GOT3 (cell line): ENCODE data around the gene RIC8A.
"Not testable (repeated sequence)": the region's sequence is repeated elsewhere in the genome, so short reads cannot be mapped to it uniquely, and the experiment has no call there.

Experiments used
- DNase-seq: peaks from one replicate; lab custom pipeline; 2025; ENCODE audit warnings: mixed read lengths; lab: John Stamatoyannopoulos, UW

Gene RIC8A

GRCh38 chr11:207208-207862, at the start of gene RIC8A, which contains the start of gene BET1L:
RIC8A (plus strand) TSS chr11:207708; CDS start chr11:208855, 1,147 bp downstream.
BET1L (minus strand) TSS chr11:207399; CDS start chr11:207321, 78 bp downstream.
- DNase-seq, result peak; percentile 73

- DNase-seq, result not testable (repeated sequence)
Observed at GRCh38 chr11:180242-180641, 27.3 kb upstream of the RIC8A start.

DNA sequence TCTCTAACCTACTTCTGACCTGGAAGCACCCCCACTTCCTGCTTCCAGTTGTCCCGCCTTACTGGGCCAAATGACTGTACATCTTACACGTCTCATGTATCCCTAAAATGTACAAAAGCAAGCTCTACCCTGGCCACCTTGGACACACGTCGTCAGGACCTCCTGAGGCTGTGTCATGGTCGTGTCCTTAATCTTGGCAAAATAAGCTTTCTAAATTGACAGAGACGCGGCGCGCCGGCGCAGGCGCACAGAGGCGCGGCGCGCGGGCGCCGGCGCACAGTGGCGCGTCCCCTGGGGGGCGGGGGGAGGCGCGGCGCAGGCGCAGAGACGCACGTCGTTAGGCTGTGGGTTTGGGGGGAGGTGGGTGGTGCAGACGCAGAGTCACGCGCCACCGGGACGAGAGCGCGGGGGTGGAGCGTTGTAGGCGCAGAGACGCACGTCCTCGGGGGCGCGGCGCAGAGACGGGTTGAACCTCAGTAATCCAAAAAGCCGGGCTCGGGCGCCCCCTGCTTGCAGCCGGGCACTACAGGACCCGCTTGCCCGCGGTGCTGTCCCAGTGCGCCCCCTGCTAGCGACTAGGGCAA, 18.2 kb upstream of the RIC8A start:
- DNase-seq, result not testable (repeated sequence)

GRCh38 chr11:189843-190311, 17.6 kb upstream of the RIC8A start:
- DNase-seq, result not testable (repeated sequence)

DNA sequence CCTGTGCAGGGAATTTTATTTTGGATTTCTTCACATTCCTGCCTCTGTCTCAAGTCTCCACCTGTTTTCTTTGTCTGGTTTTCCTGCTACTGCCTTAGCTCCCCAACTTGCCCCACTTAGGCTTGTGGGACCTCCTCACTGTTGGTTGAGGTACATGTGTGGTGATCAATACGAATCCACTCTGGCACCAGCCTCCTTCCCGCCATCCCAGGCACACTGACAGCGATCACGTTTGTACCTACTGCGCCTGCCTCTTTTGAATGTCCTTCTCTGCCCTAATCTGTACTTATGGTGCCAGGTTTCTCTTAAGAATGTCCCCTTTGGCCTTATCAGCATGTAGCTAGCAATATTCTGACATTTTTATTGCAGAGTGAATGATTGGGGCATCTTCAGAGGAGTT, 17.0 kb upstream of the RIC8A start:
- not testable (repeated sequence) for DNase-seq

DNA sequence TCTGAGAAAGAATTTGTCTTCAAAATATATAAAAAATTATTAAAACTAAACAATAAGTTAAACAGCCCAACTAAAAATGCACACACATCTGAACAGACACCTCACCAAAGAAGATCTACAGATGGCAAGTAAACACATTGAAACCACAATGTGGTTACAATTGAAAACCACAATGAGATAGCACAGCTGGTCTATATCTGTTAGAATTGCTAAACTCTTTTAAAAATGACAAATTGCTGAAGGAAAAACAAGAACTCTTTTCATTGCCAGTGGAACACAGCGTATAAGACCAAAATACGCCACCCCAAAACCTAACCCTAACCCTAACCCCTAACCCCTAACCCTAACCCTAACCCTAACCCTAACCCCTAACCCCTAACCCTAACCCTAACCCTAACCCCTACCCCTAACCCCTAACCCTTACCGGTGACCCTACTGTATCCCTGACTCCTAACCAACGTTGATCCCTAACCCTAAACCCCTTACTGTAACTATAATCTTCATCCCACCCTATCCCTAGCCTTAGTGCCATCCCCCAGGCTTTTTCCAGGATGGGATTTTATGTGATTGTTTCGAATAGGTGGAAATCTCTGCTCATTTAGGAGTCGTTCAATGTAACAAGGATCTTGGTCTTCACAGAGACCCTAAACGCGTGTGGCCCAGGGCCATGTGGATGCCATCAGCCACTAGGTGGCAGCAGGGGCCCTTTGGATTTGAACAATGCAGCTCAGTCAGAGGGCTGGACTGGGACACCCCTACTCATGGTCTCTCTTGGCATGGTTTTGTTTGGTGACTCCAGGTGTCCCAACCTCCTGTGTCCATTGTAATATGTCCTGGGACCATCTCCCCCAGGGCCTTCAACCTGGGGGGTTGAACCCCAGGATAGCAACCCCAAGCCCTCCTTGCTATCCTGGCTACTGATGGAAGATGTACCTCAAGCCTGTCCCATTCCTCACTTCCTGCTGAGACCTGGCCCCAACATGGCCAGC, 15.7 kb upstream of the RIC8A start:
- DNase-seq, result not testable (repeated sequence)

DNA sequence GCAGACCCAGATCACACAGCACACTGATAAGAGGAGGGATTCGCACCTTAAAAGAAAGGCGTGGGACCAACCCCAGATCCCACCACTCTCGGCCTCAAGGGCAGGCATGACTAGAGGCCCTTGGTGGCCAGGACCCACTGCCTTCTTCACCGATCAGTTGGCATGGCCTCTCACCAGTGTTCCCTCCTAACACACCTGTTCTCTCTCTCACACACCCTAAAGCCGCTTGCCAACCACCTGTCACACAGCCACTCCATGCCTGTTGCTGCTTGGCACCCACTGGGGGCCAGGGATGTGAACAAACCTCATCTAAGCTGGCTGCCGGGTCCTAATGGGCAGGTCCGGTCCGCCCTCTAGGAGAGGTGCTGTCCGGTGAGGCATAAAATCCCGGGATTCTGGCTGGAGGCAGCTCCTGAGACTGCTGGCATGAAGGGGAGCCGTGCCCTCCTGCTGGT, 14.8 kb upstream of the RIC8A start, which contains the start of gene SCGB1C1:
TSS of gene SCGB1C1 (plus strand) at position 405 of the 455 bp plus-strand sequence. CDS start at position 427, 22 bp downstream.
- DNase-seq, result not testable (repeated sequence)

- DNase-seq, result not testable (repeated sequence)
Observed at GRCh38 chr11:193481-193880, 14.0 kb upstream of the RIC8A start.

- DNase-seq, result no peak
Observed at GRCh38 chr11:196786-197731, 10.4 kb upstream of the RIC8A start.

DNA sequence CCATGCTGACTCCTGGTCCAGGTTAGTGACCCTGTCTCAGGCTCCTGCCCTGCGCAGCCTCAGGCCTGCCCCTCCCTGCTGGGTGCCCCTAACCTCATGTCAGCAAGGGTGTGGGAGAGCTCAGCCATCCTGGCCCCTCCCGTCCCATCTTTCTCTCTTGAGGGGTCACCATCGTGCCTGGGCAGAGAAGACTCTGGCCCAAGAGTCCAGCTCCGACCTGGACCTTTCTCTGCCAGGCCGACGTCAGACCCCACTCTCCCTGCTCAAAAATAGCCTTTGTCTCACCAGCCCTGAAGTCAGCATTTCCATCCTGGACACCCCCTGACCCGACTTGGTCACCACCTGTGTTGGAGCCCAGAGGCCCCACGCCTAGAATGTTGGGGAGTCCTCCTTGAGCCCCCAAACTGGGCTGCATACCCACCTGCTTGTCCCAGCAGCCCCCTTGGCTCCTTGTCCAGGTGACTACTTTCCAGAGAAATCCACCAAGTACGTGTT, 9.7 kb upstream of the RIC8A start:
- no peak for DNase-seq

- DNase-seq, result no peak
Observed at GRCh38 chr11:198236-198806, 9.2 kb upstream of the RIC8A start.

DNA sequence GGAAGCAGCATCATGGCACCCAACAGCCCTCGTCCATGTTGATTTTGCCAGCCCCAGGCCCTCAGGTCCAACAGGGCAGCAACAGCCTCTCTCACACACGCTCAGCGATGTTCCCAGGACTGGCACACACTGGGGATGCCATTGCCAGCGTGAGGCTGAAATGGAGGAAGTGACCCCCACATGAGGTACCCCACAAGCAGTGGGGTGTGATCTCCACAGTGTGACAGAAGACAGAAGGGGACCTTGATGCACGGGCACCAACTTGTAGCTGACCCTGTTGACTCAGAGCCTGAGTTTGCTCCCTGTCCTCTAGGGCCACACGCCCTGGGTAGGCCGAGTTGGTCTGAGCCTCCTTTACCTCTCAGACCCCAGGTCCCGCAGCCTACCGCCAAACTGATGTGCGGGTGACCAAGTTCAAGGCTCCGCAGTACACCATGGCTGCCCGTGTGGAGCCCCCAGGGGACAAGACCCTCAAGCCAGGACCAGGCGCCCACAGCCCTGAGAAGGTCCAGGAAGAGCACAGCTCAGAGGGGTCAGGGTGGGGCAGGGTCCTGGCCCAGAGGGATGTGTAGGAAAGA, 8.4 kb upstream of the RIC8A start:
- DNase-seq, result no peak

GRCh38 chr11:199782-200181, 7.7 kb upstream of the RIC8A start:
- DNase-seq, result no peak

GRCh38 chr11:200224-201003, 7.1 kb upstream of the RIC8A start:
- no peak for DNase-seq

- no peak for DNase-seq
Observed at GRCh38 chr11:201966-202365, 5.5 kb upstream of the RIC8A start.

- DNase-seq, result no peak
Observed at GRCh38 chr11:202490-202889, 5.0 kb upstream of the RIC8A start.

GRCh38 chr11:203056-203944, 4.2 kb upstream of the RIC8A start:
- DNase-seq, result no peak

DNA sequence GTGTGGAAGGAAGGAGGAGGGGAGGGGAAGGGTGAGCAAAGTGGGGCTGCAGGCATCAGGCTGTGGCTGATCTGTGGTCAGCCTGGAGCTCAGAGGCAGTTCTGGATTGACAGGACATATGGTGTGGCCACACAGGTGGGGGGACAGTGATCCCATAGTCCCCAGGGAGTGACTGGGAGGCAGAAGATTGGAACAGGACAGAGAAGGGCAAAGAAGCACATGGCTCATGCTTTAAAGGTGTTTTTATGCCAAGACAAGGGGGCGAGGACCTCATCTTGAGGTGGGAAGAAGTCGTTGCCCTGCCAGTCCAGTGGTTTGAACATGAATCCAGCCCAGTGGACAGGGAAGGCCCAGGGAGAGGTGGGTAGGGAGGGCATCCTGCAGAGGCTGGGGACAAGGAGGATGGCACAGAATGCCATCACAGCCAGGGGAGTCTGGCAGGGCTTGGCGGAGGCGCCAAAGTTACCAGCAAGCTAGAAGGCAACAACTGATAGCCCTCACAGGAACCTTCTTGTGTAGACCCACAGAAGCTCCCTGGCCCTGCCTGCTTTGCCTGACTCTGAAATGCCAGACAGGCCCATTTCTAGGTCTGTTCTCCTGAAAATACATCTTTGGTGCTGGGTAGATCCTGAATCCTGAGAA, 3.4 kb upstream of the RIC8A start:
- DNase-seq, result no peak
